ENCODE measurements around the gene EIF4B. TPM values are rescaled to one million over a fixed set of nuclear protein-coding genes. Genes with fewer than 3 reads are reported as not detected.

The EIF4B gene
- total RNA-seq, 2 donors from 2014 or later, result 596 to 655 TPM

- peak; percentile 53 for DNase-seq
- peaks cover 3% of the 10 kb centered on the region for H3K27me3 Mint-ChIP-seq (ENCODE audit: insufficient read depth)
- H3K9me3 ChIP-seq (ENCODE audit: control insufficient read depth, low read length), result no peaks in the 10 kb centered on the region
- H3K4me1 ChIP-seq (ENCODE audit: control insufficient read depth, insufficient read depth, low read length), result peaks cover 10% of the 10 kb centered on the region
- peaks cover 36% of the 10 kb centered on the region for H3K36me3 Mint-ChIP-seq (ENCODE audit: low read depth)
- no peak overlapping the region for H3K27ac Mint-ChIP-seq
- H3K4me1 Mint-ChIP-seq, result peaks cover 38% of the 10 kb centered on the region
- no peak overlapping the region for H3K9ac ChIP-seq (ENCODE audit: extremely low read depth, low read length, poor library complexity, severe bottlenecking)
- WGBS, 2 experiments (ENCODE audit: insufficient coverage in 1 of 2, insufficient read length in 1 of 2), result 77 to 84% methylated on average over 4 to 12 of the region's 12 CpGs
- no peak overlapping the region for H3K27ac ChIP-seq (ENCODE audit: low read depth, low read length)
- no peak overlapping the region for H3K4me3 Mint-ChIP-seq
- peaks cover 29% of the 10 kb centered on the region for H3K36me3 ChIP-seq (ENCODE audit: control insufficient read depth, insufficient read depth, low read length)
- no peaks in the 10 kb centered on the region for H3K27me3 ChIP-seq (ENCODE audit: control insufficient read depth, insufficient read depth, low read length, poor library complexity, severe bottlenecking)
- H3K9me3 Mint-ChIP-seq, result no peaks in the 10 kb centered on the region
- TF ChIP-seq, protein P1, sequence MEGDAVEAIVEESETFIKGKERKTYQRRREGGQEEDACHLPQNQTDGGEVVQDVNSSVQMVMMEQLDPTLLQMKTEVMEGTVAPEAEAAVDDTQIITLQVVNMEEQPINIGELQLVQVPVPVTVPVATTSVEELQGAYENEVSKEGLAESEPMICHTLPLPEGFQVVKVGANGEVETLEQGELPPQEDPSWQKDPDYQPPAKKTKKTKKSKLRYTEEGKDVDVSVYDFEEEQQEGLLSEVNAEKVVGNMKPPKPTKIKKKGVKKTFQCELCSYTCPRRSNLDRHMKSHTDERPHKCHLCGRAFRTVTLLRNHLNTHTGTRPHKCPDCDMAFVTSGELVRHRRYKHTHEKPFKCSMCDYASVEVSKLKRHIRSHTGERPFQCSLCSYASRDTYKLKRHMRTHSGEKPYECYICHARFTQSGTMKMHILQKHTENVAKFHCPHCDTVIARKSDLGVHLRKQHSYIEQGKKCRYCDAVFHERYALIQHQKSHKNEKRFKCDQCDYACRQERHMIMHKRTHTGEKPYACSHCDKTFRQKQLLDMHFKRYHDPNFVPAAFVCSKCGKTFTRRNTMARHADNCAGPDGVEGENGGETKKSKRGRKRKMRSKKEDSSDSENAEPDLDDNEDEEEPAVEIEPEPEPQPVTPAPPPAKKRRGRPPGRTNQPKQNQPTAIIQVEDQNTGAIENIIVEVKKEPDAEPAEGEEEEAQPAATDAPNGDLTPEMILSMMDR (conservative IDR thresholded peaks at IDR 0.05), result no peak
- no peak overlapping the region for H3K4me3 ChIP-seq (ENCODE audit: low read length)
These were observed 63.6 kb downstream of the EIF4B start for GRCh38 chr12:53069621-53070410.

GRCh38 chr12:53070877-53071492 lies 64.7 kb downstream of the EIF4B start:
- no peaks in the 10 kb centered on the region for H3K9me3 Mint-ChIP-seq
- TF ChIP-seq, protein P1 (conservative IDR thresholded peaks at IDR 0.05), result no peak
- H3K4me1 Mint-ChIP-seq, result peaks cover 37% of the 10 kb centered on the region
- peaks cover 39% of the 10 kb centered on the region for H3K36me3 Mint-ChIP-seq (ENCODE audit: low read depth)
- Histone ChIP-seq H3K36me3 (ENCODE audit: control insufficient read depth, insufficient read depth, low read length) (peaks cover 30% of the 10 kb centered on the region), H3K9me3 (ENCODE audit: control insufficient read depth, low read length) (no peaks in the 10 kb centered on the region), H3K27me3 (ENCODE audit: control insufficient read depth, insufficient read depth, low read length, poor library complexity, severe bottlenecking) (no peaks in the 10 kb centered on the region), H3K4me3 (ENCODE audit: low read length) (no peak overlapping the region), H3K4me1 (ENCODE audit: control insufficient read depth, insufficient read depth, low read length) (peaks cover 10% of the 10 kb centered on the region), H3K9ac (ENCODE audit: extremely low read depth, low read length, poor library complexity, severe bottlenecking) (no peak overlapping the region), H3K27ac (ENCODE audit: low read depth, low read length) (no peak overlapping the region)
- peak; percentile 77 for DNase-seq
- H3K27me3 Mint-ChIP-seq (ENCODE audit: insufficient read depth), result peaks cover 3% of the 10 kb centered on the region
- 87% methylated on average over 5 of the region's 7 CpGs; no CpG with 5 or more reads in 1 of the 2 experiments for WGBS, 2 experiments (ENCODE audit: insufficient coverage in 1 of 2, insufficient read length in 1 of 2)
- H3K27ac Mint-ChIP-seq, result peak overlapping the region; percentile 39
- H3K4me3 Mint-ChIP-seq, result no peak overlapping the region

- peak; percentile 86 for DNase-seq
- no peaks in the 10 kb centered on the region for H3K27me3 ChIP-seq (ENCODE audit: control insufficient read depth, insufficient read depth, low read length, poor library complexity, severe bottlenecking)
- Mint-ChIP-seq H3K27me3 (ENCODE audit: insufficient read depth) (peaks cover 1% of the 10 kb centered on the region), H3K9me3 (no peaks in the 10 kb centered on the region), H3K27ac (peak overlapping the region; percentile 59), H3K4me3 (peak overlapping the region; percentile 5), H3K4me1 (peaks cover 36% of the 10 kb centered on the region), H3K36me3 (ENCODE audit: low read depth) (peaks cover 40% of the 10 kb centered on the region)
- TF ChIP-seq, protein P1 (conservative IDR thresholded peaks at IDR 0.05), result peak; percentile 60
- no peaks in the 10 kb centered on the region for H3K9me3 ChIP-seq (ENCODE audit: control insufficient read depth, low read length)
- H3K4me1 ChIP-seq (ENCODE audit: control insufficient read depth, insufficient read depth, low read length), result peaks cover 10% of the 10 kb centered on the region
- peaks cover 39% of the 10 kb centered on the region for H3K36me3 ChIP-seq (ENCODE audit: control insufficient read depth, insufficient read depth, low read length)
- H3K4me3 ChIP-seq (ENCODE audit: low read length), result no peak overlapping the region
- no peak overlapping the region for H3K9ac ChIP-seq (ENCODE audit: extremely low read depth, low read length, poor library complexity, severe bottlenecking)
- peak overlapping the region; percentile 24 for H3K27ac ChIP-seq (ENCODE audit: low read depth, low read length)
- WGBS, 2 experiments (ENCODE audit: insufficient coverage in 1 of 2, insufficient read length in 1 of 2), result 66 to 69% methylated on average over 7 to 11 of the region's 11 CpGs
These were observed 65.6 kb downstream of the EIF4B start for GRCh38 chr12:53071591-53072551.

All from endodermal cell (in vitro differentiated cells).